ENCODE results near the gene DDX50.

GRCh38 chr10:68959695-68960527 is 58.8 kb downstream of the DDX50 start:
- TF ChIP-seq SP1 (IDR thresholded peaks at IDR 0.05) (no peak), FOXM1 (IDR thresholded peaks at IDR 0.05; ENCODE audit: borderline replicate concordance) (no peak), ARNT (IDR thresholded peaks at IDR 0.05) (no peak), ZNF384 (IDR thresholded peaks at IDR 0.05) (no peak), ELF4 (IDR thresholded peaks at IDR 0.05) (no peak), NFRKB (IDR thresholded peaks at IDR 0.05) (no peak)

All from HEK293T (cell line).